NCI-H2029 (cell line): Measurements from ENCODE around the gene CSRP1.

Experiments
- DNase-seq: peaks from one replicate; lab custom pipeline; 2025; lab: John Stamatoyannopoulos, UW

CSRP1 gene

GRCh38 chr1:201454608-201455007 lies 52.3 kb downstream of the CSRP1 start:
- DNase-seq = no peak

GRCh38 chr1:201452866-201453265 lies 54.1 kb downstream of the CSRP1 start:
- DNase-seq = no peak

GRCh38 chr1:201450721-201451291 lies 56.1 kb downstream of the CSRP1 start:
- no peak for DNase-seq

GRCh38 chr1:201448990-201449389 lies 57.9 kb downstream of the CSRP1 start:
- no peak for DNase-seq

- no peak for DNase-seq
Observed at GRCh38 chr1:201447903-201448871, 58.7 kb downstream of the CSRP1 start.

GRCh38 chr1:201445310-201445709 lies 61.6 kb downstream of the CSRP1 start:
- DNase-seq = no peak

- no peak for DNase-seq
Observed at GRCh38 chr1:201444792-201445191, 62.1 kb downstream of the CSRP1 start.

GRCh38 chr1:201443747-201444146 lies 63.2 kb downstream of the CSRP1 start:
- no peak for DNase-seq

- DNase-seq = no peak
Observed at GRCh38 chr1:201436969-201437368, 70.0 kb downstream of the CSRP1 start.

GRCh38 chr1:201436393-201436792 lies 70.5 kb downstream of the CSRP1 start:
- no peak for DNase-seq

- no peak for DNase-seq
Observed at GRCh38 chr1:201434266-201434665, 72.7 kb downstream of the CSRP1 start.

- DNase-seq = no peak
Observed at GRCh38 chr1:201433609-201434008, 73.3 kb downstream of the CSRP1 start.
